Lung microvascular endothelial cell (primary cell): Measurements from ENCODE around the gene GPALPP1. TPM values are rescaled to one million over a fixed set of nuclear protein-coding genes. Genes with fewer than 3 reads are reported as not detected.
"Not testable (repeated sequence)": the region's sequence is repeated elsewhere in the genome, so short reads cannot be mapped to it uniquely, and the experiment has no call there.

Experiments
- DNase-seq, 2 donors: peaks; one replicate each; pipeline versions ENCODE4 v3.0.0 to v3.0.0-alpha.2; 2010; ENCODE audit warnings: low read depth in 2 of 2
- total RNA-seq: library from RNA; depleted of rRNA; stranded (reverse); fragments of >200 nt; gene quantifications from 2 replicates; pipeline ENCODE4 v1.2.1, GENCODE V29; 2014

Gene GPALPP1
- total RNA-seq, 1 donor from 2014 or later: 25.0 TPM

DNA sequence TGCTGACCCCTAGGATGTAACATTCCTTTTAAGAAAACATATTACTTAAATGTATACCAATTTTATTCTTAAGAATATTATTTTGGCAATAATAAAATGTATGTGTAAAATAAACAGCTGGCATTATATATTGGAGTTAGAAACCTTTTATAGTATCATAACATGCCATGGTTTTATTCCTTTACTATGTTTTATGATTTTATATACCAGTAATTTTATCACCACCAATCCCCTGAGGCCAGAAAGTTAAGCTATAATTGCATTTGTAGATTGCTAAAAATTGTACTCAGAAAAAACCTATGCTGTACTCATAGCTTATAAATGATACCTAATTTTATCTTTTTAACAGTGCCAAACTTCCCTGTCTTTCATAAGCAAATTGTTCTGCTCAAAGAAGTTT lies 17.9 kb downstream of the GPALPP1 start:
- DNase-seq: no peak

DNA sequence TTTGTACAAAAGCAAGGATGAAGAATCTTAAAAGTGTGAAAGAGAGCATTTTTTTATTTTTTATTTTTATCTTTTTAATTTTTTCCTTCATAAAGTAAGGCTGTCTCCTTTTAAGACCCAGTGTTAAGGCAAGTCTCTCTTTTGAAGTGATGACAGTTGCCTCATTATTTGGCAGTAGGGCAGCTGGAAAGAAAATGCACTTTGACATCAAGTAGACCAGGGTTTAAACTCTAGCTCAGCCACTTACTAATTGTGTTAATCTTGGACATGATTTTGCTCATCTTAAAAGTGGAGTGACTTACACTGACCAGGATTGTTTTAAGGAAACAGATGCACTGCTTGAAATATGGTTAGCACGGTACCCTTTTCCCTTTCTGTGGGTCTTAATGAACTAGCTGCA lies 18.5 kb downstream of the GPALPP1 start:
- DNase-seq: no peak

DNA sequence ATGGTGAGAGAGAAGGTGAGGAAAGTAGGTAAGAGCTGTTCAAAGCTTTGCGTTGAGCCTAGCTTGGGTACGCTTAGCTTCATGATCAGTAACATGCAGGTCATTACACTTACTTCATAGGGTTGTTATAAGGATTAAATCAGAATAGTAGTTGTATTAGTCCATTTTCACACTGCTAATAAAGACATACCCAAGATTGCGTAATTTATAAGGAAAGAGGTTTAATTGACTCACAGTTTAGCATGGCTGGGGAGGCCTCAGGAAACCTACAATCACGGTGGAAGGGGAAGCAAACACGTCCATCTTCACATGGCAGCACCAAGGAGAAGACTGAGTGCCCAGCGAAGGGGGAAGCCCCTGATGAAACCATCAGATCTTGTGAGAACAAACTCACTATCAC lies 21.9 kb downstream of the GPALPP1 start:
- no peak for DNase-seq

- peak in 1 of 2 donors; percentile 81 for DNase-seq
Observed at GRCh38 chr13:45015300-45015699, 26.0 kb downstream of the GPALPP1 start.

GRCh38 chr13:45016792-45017425 lies 27.6 kb downstream of the GPALPP1 start:
- DNase-seq: no peak

DNA sequence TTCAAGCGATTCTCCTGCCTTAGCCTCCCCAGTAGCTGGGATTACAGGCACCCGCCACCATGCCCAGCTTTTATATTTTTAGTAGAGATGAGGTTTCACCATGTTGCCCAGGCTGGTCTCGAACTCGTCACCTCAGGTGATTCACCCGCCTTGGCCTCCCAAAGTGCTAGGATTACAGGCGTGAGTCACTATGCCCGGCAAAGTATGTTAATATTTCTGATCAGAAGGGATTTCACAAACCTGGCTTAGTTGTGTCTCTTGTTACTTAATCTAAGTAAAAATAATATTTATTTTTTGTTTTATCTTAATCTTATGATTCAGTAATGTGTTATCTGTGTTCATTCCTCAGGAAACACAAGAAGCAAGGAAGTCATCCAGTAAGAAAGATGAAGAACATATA lies 30.6 kb downstream of the GPALPP1 start:
- DNase-seq: not testable (repeated sequence)

DNA sequence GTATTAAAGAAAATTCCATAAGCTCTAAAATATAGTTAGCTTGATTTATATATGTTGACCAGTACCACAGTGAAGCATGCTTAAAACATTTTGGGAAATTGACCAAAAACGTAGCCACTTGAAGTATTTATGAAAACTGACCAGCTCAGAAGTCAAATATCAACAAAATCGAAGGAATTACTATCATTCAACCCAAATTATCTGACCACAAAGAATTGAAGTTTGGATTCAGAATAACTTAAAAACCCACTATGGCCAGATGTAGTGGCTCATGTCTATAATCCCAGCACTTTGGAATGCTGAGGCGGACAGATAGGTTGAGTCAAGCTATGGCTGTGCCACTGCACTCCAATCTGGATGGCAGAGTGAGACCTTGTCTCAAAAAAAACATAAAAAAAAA lies 31.9 kb downstream of the GPALPP1 start:
- no peak for DNase-seq

GRCh38 chr13:45024847-45025246 lies 35.5 kb downstream of the GPALPP1 start:
- no peak for DNase-seq

- DNase-seq: no peak
Observed at GRCh38 chr13:45034342-45034741, 45.0 kb downstream of the GPALPP1 start.

DNA sequence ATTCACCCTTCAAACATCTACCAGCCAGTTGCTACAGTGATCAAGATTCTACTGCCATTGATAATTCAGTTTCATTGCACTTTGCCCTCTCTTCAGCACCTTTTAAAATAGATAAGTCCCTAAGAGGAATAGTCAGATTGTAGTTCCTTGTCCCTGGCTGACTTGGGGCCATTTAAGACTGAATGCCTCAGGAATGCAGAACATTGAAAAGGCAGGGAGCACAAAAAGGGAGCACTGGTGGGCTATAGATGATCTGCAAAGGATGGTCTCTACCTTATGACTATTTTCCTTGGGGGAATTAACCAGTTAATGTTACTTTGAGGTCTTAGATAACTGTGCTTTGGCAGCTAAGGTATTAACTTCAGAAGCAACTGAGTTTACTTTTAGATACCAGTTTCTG lies 46.9 kb downstream of the GPALPP1 start:
- DNase-seq: no peak

DNA sequence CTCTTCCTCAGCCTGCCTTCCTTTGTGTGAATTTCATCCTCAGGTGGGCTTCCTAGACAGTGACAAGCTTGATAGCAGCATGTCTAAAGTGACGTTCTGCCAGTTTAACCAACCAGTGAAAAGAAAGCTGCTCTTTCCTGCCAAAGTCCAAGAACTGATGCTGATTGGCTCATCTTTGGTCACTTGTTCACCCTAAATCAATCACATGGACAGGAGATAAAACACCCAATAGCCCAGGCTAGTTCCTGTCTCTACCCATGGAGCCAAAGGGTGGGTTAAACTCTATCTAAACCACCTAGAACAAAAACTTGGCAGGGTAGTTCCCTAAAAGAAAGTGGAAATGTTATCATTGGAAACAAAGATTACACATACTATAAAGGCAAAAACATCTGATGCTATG lies 50.8 kb downstream of the GPALPP1 start:
- no peak for DNase-seq

DNA sequence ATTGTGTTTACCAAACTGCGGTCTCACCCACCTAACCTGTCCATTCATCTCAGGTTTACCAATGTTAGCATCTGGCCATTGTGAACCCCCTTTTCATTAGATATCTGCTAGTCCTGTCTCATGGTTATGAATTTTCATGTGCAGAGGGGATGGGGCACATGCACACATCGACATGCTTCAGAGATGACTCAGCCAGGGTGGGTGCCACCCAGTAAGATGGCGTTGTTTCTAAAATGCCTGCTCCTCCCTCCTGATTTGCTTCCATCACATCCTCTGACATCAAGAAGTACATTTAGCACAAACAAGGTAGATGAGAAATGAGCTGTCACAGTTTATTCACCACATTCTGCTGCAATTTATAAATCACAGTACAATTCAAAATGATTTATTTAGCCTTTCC lies 51.3 kb downstream of the GPALPP1 start:
- DNase-seq: peak in 1 of 2 donors; percentile 58

- no peak for DNase-seq
Observed at GRCh38 chr13:45042539-45042938, 53.2 kb downstream of the GPALPP1 start.

DNA sequence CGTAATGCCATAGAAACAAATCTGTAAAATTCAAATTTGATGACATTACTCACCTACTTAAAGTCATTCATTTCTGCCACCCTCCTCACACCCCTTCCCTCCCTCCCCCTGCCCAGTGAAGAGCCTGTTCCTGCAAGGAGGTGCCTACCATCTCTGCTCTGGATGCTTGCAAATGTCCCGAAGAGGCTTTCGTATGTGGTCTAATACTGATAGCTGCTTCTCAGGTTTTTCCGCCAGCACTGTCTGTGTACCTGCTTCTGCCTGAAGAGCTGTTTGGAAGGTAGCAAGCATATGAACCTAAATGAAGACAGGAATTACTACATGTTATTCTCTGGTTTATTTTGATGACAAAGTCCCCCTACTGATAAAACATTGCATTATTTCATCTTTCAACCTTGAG lies 57.1 kb downstream of the GPALPP1 start:
- DNase-seq: no peak

GRCh38 chr13:45047394-45048310 lies 58.3 kb downstream of the GPALPP1 start:
- DNase-seq: peak; percentile 83 to 84

DNA sequence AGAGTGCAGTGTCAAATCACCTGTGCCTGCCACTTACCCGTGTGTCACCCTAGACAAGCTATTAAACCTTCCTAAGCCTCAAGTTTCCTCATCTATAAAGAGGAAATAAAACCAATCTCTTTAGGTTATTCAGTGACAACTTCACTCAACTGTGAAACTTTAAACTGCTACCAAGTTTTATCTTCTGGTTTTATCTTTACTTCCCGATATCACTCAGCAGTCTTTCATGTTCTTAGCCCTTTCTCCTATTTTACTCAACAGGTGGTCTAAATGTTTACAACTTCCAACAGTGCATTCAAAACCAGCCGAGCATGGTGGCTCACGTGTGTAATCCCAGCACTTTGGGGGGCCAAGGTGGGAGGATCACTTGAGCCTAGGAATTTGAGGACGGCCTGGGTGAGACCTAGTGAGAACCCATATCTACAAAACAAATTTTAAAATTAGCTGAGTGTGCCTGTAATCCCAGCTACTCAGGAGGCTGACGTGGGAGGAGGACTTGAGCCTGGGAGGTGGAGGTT lies 59.6 kb downstream of the GPALPP1 start:
- no peak for DNase-seq

DNA sequence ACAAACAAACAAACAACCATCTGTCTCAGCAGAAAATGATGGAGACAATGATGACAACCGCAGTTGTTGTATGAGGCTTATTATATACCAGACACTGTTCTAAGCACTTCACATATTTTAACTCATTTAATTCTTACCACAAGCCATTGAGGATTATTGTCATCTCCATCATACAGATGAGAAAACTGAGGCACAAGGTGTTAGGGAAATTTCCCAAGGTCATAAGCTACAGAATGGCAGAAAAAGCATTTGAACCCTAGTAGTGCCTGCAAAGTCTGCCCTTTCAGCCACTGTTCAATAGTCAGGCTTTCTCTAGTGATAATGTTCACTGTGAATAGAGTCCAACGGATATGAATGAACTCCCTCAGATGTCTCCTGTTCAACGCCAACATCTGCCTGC lies 60.1 kb downstream of the GPALPP1 start:
- no peak for DNase-seq

DNA sequence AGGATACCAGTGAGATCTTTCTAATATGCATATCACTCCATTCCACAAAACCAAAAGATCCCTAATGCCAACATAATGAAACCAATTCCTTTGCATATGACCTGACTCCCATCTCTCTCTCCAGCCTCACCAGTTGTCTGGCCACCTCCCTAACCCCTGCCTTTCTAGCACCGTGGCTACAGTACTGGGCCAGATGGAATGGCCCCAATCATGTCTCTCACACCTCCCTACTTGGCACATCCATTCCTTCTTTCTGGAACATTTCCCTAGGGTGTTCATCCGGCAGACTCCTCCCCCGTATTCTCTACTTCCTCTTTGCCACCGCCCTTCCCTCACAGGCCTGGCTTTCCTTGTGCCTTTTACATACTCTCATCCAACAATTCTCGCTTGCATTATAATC lies 62.0 kb downstream of the GPALPP1 start:
- no peak for DNase-seq

DNA sequence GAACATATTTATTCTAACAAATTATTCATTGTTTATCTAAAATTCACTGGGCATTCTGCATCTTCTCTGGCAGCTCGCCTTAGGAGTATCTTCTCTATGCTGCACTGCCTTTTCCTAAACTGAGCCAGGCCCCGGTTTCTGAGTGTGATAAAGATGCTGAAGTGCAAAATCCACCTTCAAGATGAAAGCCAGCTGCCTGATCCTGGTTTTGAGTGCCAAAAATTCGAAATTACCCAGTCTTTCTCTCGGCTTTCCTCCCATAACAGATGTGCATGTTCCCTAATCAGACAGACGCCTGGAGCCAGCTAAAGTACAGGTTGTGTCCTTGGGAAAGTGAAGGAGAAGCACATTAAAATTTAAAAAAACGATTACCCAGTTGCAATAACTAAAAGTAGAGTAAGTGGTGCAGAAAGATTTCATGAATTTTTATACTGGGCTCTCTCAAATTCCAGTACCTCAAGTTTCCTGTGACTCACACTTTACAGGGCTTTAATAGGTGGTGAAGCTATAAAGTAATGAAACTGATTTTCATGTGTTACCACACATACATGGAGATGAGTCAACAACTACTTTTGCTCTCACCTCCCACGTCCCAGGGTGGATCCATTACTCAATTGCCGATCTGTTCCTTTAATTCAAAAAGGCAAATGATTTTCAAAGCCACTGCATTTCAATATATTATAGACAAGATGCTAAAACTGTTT lies 66.0 kb downstream of the GPALPP1 start:
- DNase-seq: peak; percentile 51 to 53

DNA sequence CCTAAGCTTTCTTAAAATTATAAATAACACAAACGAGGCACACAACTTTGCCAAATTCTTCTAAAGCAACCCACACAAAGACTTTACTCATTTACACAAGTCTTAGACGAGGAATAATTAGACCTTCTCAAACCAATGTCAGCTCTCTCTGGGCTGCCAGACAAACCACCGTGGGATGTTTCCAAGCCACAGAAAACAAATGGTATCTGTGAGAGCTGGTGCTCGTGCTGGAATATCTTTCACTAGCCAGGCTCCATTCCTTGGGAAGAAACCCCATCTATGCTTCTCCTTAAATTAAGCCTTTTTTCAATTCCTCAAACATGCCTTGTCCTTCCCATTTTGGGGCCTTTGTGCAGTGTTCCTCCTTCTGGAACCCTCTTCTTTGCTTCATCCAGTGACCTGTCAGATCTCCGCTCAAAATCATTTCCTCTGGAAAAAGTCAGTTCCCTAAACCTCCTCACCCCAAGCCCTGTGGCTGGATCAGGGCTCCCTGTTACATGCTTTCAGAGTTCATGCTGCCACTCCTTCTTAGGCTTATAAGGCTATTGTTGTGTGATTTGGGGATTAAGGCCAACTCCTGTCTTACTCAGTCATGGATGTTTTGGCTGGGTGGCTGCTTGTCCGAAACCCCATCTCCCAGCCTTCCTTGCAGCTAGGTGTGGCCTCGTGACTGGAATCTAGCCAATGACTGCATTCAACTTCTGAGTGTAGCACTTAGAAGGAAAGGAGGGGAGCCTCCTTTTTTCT lies 66.7 kb downstream of the GPALPP1 start:
- DNase-seq: no peak

GRCh38 chr13:45060062-45060461 lies 70.7 kb downstream of the GPALPP1 start:
- DNase-seq: no peak
